ENCODE measurements around the gene THRSP.
"Not testable (repeated sequence)": the region's sequence is repeated elsewhere in the genome, so short reads cannot be mapped to it uniquely, and the experiment has no call there.

The THRSP gene

GRCh38 chr11:78066471-78066870 is 2.8 kb downstream of the THRSP start:
- DNase-seq (ENCODE audit: low read depth), result no peak

DNA sequence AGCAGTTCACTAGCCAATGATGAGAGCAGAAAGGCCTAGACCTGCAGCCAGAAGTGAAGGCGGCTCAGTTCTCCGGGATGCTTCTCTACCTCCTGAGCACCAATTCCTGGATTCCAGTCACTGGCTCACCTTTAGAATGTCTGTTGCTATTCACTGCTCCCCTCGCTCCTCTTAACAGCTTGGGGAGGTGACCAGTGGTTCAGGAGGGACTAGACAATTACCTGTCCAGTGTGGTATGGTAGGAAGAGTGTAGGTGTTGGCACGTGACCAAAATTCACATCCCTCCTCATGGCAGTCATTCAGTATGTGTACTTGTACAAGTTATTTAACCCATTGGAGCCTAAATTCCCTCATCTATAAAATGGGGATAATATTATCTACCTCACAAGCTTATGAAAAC is 4.0 kb downstream of the THRSP start:
- no peak for DNase-seq (ENCODE audit: low read depth)

- no peak for DNase-seq (ENCODE audit: low read depth)
These were observed 5.8 kb downstream of the THRSP start for GRCh38 chr11:78069465-78069864.

- DNase-seq (ENCODE audit: low read depth), result no peak
These were observed 7.0 kb downstream of the THRSP start for GRCh38 chr11:78070621-78071020.

DNA sequence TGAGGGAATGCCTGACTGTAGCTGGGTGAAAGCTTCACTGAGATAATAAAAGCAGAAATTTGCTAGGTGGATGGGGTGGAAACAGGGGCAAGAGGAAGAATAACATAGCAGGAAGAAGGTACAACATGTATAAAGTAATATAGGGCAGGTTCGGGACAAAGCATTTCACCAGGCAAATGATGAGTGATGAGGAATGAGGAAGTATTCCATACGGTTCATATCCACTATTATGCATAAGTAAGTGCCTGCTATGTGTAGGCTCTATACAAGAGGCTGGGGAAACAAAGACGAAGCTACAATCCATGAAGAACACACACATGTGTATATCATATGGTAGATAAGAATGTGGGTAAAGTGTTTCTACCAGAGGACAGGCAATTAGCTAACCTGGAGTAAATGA is 8.1 kb downstream of the THRSP start:
- DNase-seq (ENCODE audit: low read depth), result no peak

- no peak for DNase-seq (ENCODE audit: low read depth)
These were observed 8.8 kb downstream of the THRSP start for GRCh38 chr11:78072455-78072854.

- DNase-seq (ENCODE audit: low read depth), result no peak
These were observed 11.1 kb downstream of the THRSP start for GRCh38 chr11:78074756-78075155.

DNA sequence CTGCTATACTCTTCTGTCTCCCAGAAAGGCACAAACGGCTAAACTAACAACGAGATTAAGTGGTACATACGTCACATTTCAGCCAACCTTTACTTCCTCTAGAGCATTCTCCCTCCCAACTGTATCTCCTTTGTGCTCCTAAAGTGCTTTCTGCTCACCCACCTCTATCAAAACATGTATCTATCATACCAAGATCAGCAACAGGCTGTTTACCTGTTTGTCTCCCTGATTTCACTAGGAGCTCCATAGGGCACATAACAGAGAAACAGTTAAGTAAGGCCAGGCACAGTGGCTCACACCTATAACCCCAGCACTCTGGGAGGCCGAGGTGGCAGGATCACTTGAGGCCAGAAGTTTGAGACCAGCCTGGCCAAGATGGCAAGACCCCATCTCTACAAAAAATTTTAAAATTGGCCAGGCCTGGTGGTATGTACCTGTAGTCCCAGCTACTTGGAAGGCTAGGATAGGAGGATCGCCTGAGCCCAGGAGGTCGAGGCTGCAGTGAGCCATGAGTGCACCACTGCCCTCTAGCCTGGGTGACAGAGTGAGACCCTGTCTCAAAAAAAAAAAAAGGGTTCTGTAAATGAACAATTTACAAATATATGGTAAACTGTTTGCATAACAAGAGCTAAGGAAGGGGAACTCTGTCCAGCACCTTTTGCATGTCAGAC is 13.2 kb downstream of the THRSP start:
- DNase-seq (ENCODE audit: low read depth), result no peak

DNA sequence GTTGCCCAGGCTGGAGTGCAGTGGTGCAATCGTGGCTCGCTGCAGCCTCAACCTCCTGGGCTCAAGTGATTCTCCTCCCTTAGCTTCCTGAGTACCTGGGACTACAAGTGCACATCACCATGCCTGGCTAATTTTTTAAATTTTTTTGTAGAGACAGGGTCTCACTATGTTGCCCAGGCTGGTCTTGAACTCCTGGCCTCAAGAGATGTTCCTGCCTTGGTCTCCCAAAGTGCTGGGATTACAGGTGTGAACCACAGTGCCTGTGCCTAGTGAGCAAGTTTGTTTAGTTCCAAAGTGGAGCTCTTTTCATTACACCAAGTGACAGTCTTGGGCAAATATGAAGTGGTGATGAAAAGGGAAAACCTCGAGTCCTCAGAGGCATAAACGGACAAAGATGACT is 13.9 kb downstream of the THRSP start:
- not testable (repeated sequence) for DNase-seq (ENCODE audit: low read depth)

GRCh38 chr11:78078218-78079167 is 14.8 kb downstream of the THRSP start:
- no peak for DNase-seq (ENCODE audit: low read depth)

DNA sequence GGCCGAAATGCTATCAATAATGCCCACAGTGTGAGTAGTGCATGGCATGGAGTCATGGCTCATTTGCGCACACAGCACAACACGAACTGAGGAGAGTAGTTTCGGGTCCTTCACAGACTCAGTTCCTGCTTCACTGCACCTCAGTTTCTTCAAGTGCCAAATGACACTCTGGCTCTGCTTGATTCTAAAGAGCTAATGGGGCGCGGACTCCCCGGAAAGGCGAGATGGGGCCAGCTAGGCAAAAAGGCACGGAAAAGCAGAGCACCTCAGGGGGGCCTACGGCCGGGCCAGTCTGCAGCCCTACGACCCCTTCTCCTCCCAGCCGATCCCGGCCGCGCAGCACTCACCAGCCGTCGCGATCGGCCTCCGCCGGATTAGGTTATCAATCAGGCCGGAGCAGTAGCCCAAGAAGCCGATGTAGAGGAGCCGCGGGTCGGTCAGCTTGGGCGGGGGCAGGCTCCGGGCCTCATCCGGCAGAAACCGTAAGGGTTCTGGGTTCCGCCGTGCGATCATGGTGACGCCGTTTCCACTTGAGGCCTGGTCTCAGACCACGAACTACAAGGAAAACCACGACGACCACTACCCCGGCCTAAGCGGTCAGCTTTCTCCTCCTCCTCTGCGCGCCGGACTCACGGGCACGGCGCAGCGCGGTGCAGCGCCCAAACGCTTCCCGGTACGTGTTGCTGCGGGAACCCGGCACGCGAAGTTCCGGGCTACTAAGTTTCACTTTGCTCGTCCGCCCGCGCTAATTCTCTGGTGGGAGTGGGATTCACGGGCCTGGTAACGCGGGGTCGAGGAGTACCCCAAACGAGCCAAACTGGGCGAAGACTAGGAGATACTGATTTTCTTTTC is 15.8 kb downstream of the THRSP start, which contains the start of gene NDUFC2:
NDUFC2 (minus strand) TSS at position 631 of the 852 bp plus-strand sequence; CDS start at position 513, 118 bp downstream.
- peak; percentile 84 for DNase-seq (ENCODE audit: low read depth)

- no peak for DNase-seq (ENCODE audit: low read depth)
These were observed 16.6 kb downstream of the THRSP start for GRCh38 chr11:78080084-78080817.

- DNase-seq (ENCODE audit: low read depth), result no peak
These were observed 17.3 kb downstream of the THRSP start for GRCh38 chr11:78080818-78081495.

GRCh38 chr11:78081583-78081982 is 17.9 kb downstream of the THRSP start:
- no peak for DNase-seq (ENCODE audit: low read depth)

GRCh38 chr11:78082146-78082545 is 18.5 kb downstream of the THRSP start:
- DNase-seq (ENCODE audit: low read depth), result no peak

DNA sequence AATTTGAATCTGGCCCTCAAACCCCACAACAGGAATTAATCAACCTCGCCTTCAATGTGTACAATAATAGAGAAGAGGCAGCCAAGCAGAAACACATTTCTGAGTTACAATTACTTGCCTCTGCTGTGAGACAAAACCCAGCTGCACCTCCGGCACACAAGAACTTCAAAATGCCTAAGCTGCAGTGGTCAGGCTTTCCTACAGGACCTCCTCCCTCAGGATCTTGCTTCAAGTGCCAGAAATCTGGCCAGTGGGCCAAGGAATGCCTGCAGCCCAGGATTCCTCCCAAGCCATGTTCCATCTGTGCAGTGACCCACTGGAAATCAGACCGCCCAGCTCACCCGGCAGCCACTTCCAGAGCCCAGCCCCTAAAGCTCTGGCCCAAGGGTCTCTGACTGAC is 19.4 kb downstream of the THRSP start:
- DNase-seq (ENCODE audit: low read depth), result no peak

DNA sequence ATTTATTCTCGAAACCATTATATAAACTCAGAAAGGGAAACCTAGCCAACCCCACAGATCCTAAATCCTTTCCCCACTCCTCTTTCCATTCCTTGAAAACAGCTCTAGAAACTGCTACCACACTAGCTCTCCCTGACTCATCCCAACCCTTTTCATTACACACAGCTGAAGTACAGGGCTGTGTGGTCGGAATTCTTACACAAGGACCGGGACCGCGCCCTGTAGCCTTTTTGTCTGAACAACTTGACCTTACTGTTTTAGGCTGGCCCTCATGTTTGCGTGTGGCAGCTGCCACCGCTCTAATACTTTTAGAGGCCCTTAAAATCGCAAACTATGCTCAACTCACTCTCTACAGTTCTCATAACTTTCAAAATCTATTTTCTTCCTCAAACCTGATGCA is 20.8 kb downstream of the THRSP start:
- DNase-seq (ENCODE audit: low read depth), result not testable (repeated sequence)

DNA sequence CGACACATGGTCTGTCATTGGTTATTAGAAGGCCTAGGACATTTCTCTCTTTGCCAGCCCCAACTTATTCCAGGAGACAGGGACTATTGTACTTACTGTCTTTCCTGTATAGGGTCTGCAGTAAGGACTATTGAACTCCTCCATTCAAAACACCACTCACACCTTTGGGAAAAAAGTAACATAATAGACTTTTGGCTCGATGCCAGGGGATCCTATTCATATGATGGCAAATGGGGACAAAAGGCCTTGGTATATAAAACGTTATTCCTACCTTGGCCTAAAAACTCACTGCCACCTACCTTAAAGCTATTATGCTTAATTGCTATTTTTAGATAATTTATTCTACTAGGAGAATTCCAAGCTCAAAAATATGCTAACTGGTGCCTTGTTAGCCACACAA is 22.3 kb downstream of the THRSP start:
- DNase-seq (ENCODE audit: low read depth), result no peak

GRCh38 chr11:78086521-78087074 is 22.9 kb downstream of the THRSP start:
- DNase-seq (ENCODE audit: low read depth), result not testable (repeated sequence)

DNA sequence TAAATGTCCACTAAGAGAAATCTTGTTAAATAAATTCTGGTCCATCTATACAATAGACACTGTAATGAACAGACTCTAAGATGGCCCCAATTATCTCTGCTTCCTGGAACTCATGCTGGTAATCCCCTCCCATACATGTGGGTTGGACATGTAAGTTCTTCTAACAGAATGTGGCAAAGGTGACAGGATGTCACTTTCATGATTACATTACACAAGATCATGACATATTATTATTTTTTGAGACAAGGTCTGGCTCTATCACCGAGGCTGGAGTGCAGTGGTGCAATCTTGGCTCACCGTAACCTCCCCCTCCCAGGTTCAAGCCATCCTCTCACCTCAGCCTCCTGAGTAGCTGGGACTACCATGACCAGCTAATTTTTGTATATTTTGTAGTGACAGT is 30.6 kb downstream of the THRSP start:
- no peak for DNase-seq (ENCODE audit: low read depth)
